Kidney epithelial cell (primary cell): Measurements from ENCODE around the gene NCKIPSD. TPM values are rescaled to one million over a fixed set of nuclear protein-coding genes. Genes with fewer than 3 reads are reported as not detected.

Experiments used
- DNase-seq: peaks from one replicate; pipeline ENCODE4 v3.0.0-alpha.2; 2010; ENCODE audit warnings: low read depth
- H3K27me3 ChIP-seq: 2 replicates; pipeline ENCODE4 v1.6.0; 2011; ENCODE audit warnings: low read length; ENCODE audit not compliant: control insufficient read depth, insufficient read depth
- H3K36me3 ChIP-seq: 2 replicates; pipeline ENCODE4 v1.5.1; 2011; ENCODE audit warnings: low read length; ENCODE audit not compliant: control insufficient read depth, insufficient read depth
- H3K4me3 ChIP-seq: 2 replicates; pipeline ENCODE4 v1.5.1; 2011; ENCODE audit warnings: low read depth, mild to moderate bottlenecking, control low read depth, low read length
- CTCF ChIP-seq: IDR thresholded peaks from 2 replicates; pipeline ENCODE4 v1.5.1; 2011; ENCODE audit warnings: mild to moderate bottlenecking, moderate library complexity, low read length, control low read depth, inconsistent platforms; ENCODE audit not compliant: insufficient read depth, poor library complexity, severe bottlenecking
- total RNA-seq: library from RNA; depleted of rRNA; stranded (reverse); fragments of >200 nt; gene quantifications from 2 replicates; pipeline ENCODE4 v1.2.3, GENCODE V29; 2015

The NCKIPSD gene
- total RNA-seq, 1 donor from 2014 or later = 15.3 TPM

GRCh38 chr3:48635222-48636021, 50.3 kb downstream of the NCKIPSD start, which contains the start of gene SLC26A6:
Gene SLC26A6, minus strand, starts transcription at chr3:48635461. Its CDS starts 68 bp downstream, at chr3:48635393.
- Histone ChIP-seq H3K4me3 (peak within 1 kb of the TSS; percentile 80), H3K36me3 (peaks cover 1% of the 10 kb centered on the region), H3K27me3 (no peaks in the 10 kb centered on the region)
- peak; percentile 81 for DNase-seq
- peak; percentile 79 for TF ChIP-seq CTCF

GRCh38 chr3:48634661-48635221, 51.0 kb downstream of the NCKIPSD start:
- Histone ChIP-seq H3K36me3 (peaks cover 4% of the 10 kb centered on the region), H3K27me3 (no peaks in the 10 kb centered on the region), H3K4me3 (peak overlapping the region; percentile 80)
- DNase-seq = no peak
- no peak for TF ChIP-seq CTCF

- H3K36me3 ChIP-seq = peaks cover 4% of the 10 kb centered on the region
- no peak for DNase-seq
- no peak for TF ChIP-seq CTCF
- no peak overlapping the region for H3K4me3 ChIP-seq
- H3K27me3 ChIP-seq = no peaks in the 10 kb centered on the region
These were observed 52.0 kb downstream of the NCKIPSD start for GRCh38 chr3:48633743-48634142.

GRCh38 chr3:48633256-48633655, 52.5 kb downstream of the NCKIPSD start:
- TF ChIP-seq CTCF = no peak
- DNase-seq = no peak
- no peak overlapping the region for H3K4me3 ChIP-seq
- H3K27me3 ChIP-seq = no peaks in the 10 kb centered on the region
- H3K36me3 ChIP-seq = peaks cover 4% of the 10 kb centered on the region

GRCh38 chr3:48631516-48632448, 53.9 kb downstream of the NCKIPSD start:
- no peaks in the 10 kb centered on the region for H3K27me3 ChIP-seq
- TF ChIP-seq CTCF = no peak
- no peak for DNase-seq
- peaks cover 6% of the 10 kb centered on the region for H3K36me3 ChIP-seq
- no peak overlapping the region for H3K4me3 ChIP-seq
